H9 (cell line): ENCODE data around the gene ARHGEF16. TPM values are rescaled to one million over a fixed set of nuclear protein-coding genes. Genes with fewer than 3 reads are reported as not detected.

Experiments
- DNase-seq: peaks from one replicate; pipeline ENCODE4 v3.0.0-alpha.2; 2017
- H2AFZ ChIP-seq: one replicate; pipeline ENCODE4 v1.6.1; 2013; ENCODE audit warnings: mild to moderate bottlenecking, low read length, control low read depth, moderate library complexity
- H2AK5ac ChIP-seq: 2 replicates; pipeline ENCODE4 v1.6.1; 2013; ENCODE audit warnings: low read length, control low read depth, mixed read lengths; ENCODE audit not compliant: insufficient read length
- H2BK120ac ChIP-seq: one replicate; pipeline ENCODE4 v1.6.1; 2013; ENCODE audit warnings: low read depth, mild to moderate bottlenecking, low read length, control low read depth, inconsistent platforms; ENCODE audit not compliant: poor library complexity, severe bottlenecking
- H2BK12ac ChIP-seq: 2 replicates; pipeline ENCODE4 v1.6.1; 2013; ENCODE audit warnings: low read length, control low read depth, mixed read lengths, low read depth; ENCODE audit not compliant: insufficient read length
- H2BK15ac ChIP-seq: 2 replicates; pipeline ENCODE4 v1.6.1; 2013; ENCODE audit warnings: low read depth, low read length, control low read depth
- H2BK20ac ChIP-seq: one replicate; pipeline ENCODE4 v1.6.1; 2013; ENCODE audit warnings: low read depth, mild to moderate bottlenecking, low read length, control low read depth, inconsistent platforms; ENCODE audit not compliant: poor library complexity, severe bottlenecking
- H2BK5ac ChIP-seq: 2 replicates; pipeline ENCODE4 v1.6.1; 2013; ENCODE audit warnings: low read length, control low read depth, mixed read lengths; ENCODE audit not compliant: insufficient read length
- H3K14ac ChIP-seq: 2 replicates; pipeline ENCODE4 v1.6.1; 2013; ENCODE audit warnings: low read length, control low read depth; ENCODE audit not compliant: insufficient read depth
- H3K18ac ChIP-seq: 2 replicates; pipeline ENCODE4 v1.6.1; 2013; ENCODE audit warnings: low read depth, mild to moderate bottlenecking, mixed read lengths, low read length, control low read depth; ENCODE audit not compliant: insufficient read length
- H3K23ac ChIP-seq: 2 replicates; pipeline ENCODE4 v1.6.1; 2013; ENCODE audit warnings: low read length, control low read depth, mixed read lengths, low read depth; ENCODE audit not compliant: insufficient read length
- H3K23me2 ChIP-seq: 2 replicates; pipeline ENCODE4 v1.6.1; 2013; ENCODE audit warnings: low read depth, mild to moderate bottlenecking, mixed read lengths, low read length, control low read depth; ENCODE audit not compliant: insufficient read length, poor library complexity, severe bottlenecking
- H3K27ac ChIP-seq: 2 replicates; pipeline ENCODE4 v1.5.1; 2013; ENCODE audit warnings: low read length, control low read depth, mixed read lengths, low read depth; ENCODE audit not compliant: insufficient read length
- H3K27me3 ChIP-seq: 2 replicates; pipeline ENCODE4 v1.6.1; 2013; ENCODE audit warnings: low read length, control low read depth, inconsistent platforms; ENCODE audit not compliant: insufficient read depth
- H3K4ac ChIP-seq: 2 replicates; pipeline ENCODE4 v1.6.1; 2013; ENCODE audit warnings: low read depth, mild to moderate bottlenecking, control low read depth, inconsistent platforms, low read length, moderate library complexity
- H3K4me1 ChIP-seq: 2 replicates; pipeline ENCODE4 v1.6.1; 2013; ENCODE audit warnings: low read length, control low read depth, inconsistent platforms; ENCODE audit not compliant: insufficient read depth
- H3K4me2 ChIP-seq: 2 replicates; pipeline ENCODE4 v1.6.1; 2013; ENCODE audit warnings: low read length, control low read depth, mixed read lengths; ENCODE audit not compliant: insufficient read length, insufficient read depth
- H3K56ac ChIP-seq: 2 replicates; pipeline ENCODE4 v1.6.1; 2013; ENCODE audit warnings: low read depth, mild to moderate bottlenecking, mixed read lengths, low read length, control low read depth; ENCODE audit not compliant: insufficient read length
- H3K79me1 ChIP-seq: 2 replicates; pipeline ENCODE4 v1.6.1; 2013; ENCODE audit warnings: low read depth, mild to moderate bottlenecking, moderate library complexity, low read length, control low read depth, inconsistent platforms; ENCODE audit not compliant: insufficient read depth, poor library complexity, severe bottlenecking
- H3K79me2 ChIP-seq: 2 replicates; pipeline ENCODE4 v1.6.1; 2013; ENCODE audit warnings: low read length, control low read depth, inconsistent platforms; ENCODE audit not compliant: insufficient read depth
- H3K9ac ChIP-seq: 2 replicates; pipeline ENCODE4 v1.6.1; 2013; ENCODE audit warnings: low read length, control low read depth, mixed read lengths; ENCODE audit not compliant: insufficient read length; ENCODE audit errors: extremely low read depth
- H3K9me3 ChIP-seq: one replicate; pipeline ENCODE4 v1.6.1; 2013; ENCODE audit warnings: low read depth, low read length, inconsistent platforms; ENCODE audit not compliant: control insufficient read depth
- H3T11ph ChIP-seq: one replicate; pipeline ENCODE4 v1.6.1; 2013; ENCODE audit warnings: mild to moderate bottlenecking, low read length, control low read depth, inconsistent platforms
- H4K20me1 ChIP-seq: one replicate; pipeline ENCODE4 v1.6.1; 2013; ENCODE audit not compliant: control insufficient read depth, insufficient read length, insufficient read depth
- H4K5ac ChIP-seq: 2 replicates; pipeline ENCODE4 v1.6.1; 2013; ENCODE audit warnings: low read depth, mild to moderate bottlenecking, mixed read lengths, low read length, control low read depth; ENCODE audit not compliant: insufficient read length
- H4K8ac ChIP-seq: replicated peaks from 2 replicates; pipeline ENCODE4 v1.6.1; 2013; ENCODE audit warnings: low read length, control low read depth, mixed read lengths, low read depth; ENCODE audit not compliant: insufficient read length
- H4K91ac ChIP-seq: 2 replicates; pipeline ENCODE4 v1.6.1; 2013; ENCODE audit warnings: low read depth, mild to moderate bottlenecking, moderate library complexity, mixed read lengths, low read length, control low read depth; ENCODE audit not compliant: insufficient read length
- H3K27ac Mint-ChIP-seq, 3 experiments: 2 replicates in 2 of 3; 3 replicates in 1 of 3; pipeline ENCODE4 v1.8.0; 2020 to 2021; ENCODE audit warnings: mixed read lengths in 3 of 3, mild to moderate bottlenecking in 1 of 3, moderate library complexity in 1 of 3
- H3K27me3 Mint-ChIP-seq: 2 replicates; pipeline ENCODE4 v1.8.0; 2021; ENCODE audit warnings: low read depth, mild to moderate bottlenecking, moderate library complexity, mixed read lengths
- H3K36me3 Mint-ChIP-seq, 3 experiments: 2 replicates in 2 of 3; 3 replicates in 1 of 3; pipeline ENCODE4 v1.8.0; 2020 to 2021; ENCODE audit warnings: low read depth in 3 of 3, mixed read lengths in 3 of 3; ENCODE audit not compliant: insufficient read depth in 1 of 3
- H3K4me1 Mint-ChIP-seq, 2 experiments: 2 replicates each; pipeline ENCODE4 v1.8.0; 2020; ENCODE audit warnings: mixed read lengths in 2 of 2
- H3K4me3 Mint-ChIP-seq, 2 experiments: 2 replicates in 1 of 2; 3 replicates in 1 of 2; pipeline ENCODE4 v1.8.0; 2020 to 2021; ENCODE audit warnings: mild to moderate bottlenecking in 2 of 2, mixed read lengths in 2 of 2, moderate library complexity in 1 of 2
- H3K9me3 Mint-ChIP-seq, 2 experiments: 2 replicates in 1 of 2; 3 replicates in 1 of 2; pipeline ENCODE4 v1.8.0; 2020; ENCODE audit warnings: mild to moderate bottlenecking in 2 of 2, mixed read lengths in 2 of 2, moderate library complexity in 1 of 2
- CTCF ChIP-seq: fragments of 200-600 bp; sonication (generic); conservative IDR thresholded peaks from 3 replicates; pipeline ENCODE4 v1.8.0; 2021; ENCODE audit warnings: antibody characterized with exemption, mild to moderate bottlenecking
- WGBS: extraction: QIAGEN DNeasy Blood & Tissue Kit; methylation state at CpG from one replicate; pipeline ENCODE4 v1.1.7; 2013; ENCODE audit warnings: missing lambda C conversion rate, low lambda C conversion rate, mixed read lengths; ENCODE audit not compliant: insufficient read length; ENCODE audit errors: extremely low coverage; 5-methylcytosine and 5-hydroxymethylcytosine counted together
- total RNA-seq: library from RNA; stranded (reverse); gene quantifications from 2 replicates; pipeline ENCODE4 v1.2.1, GENCODE V29; 2021

Gene ARHGEF16
- total RNA-seq, 1 experiment from 2014 or later = 48.5 TPM

GRCh38 chr1:3465935-3466321, 11.5 kb downstream of the ARHGEF16 start:
- no peaks in the 10 kb centered on the region for H3K23me2 ChIP-seq
- H2BK120ac ChIP-seq = no peak overlapping the region
- no peak overlapping the region for H4K5ac ChIP-seq
- H3K27ac Mint-ChIP-seq = peak overlapping the region; percentile 21 to 95 (median 75); a peak in 5 of 7 replicates
- H3K9me3 ChIP-seq = no peaks in the 10 kb centered on the region
- H3K4me1 ChIP-seq = peaks cover 2% of the 10 kb centered on the region; the same call in 1 of the 2 replicates
- no peak overlapping the region for H3K18ac ChIP-seq
- H3K27me3 ChIP-seq = no peaks in the 10 kb centered on the region
- peaks cover 2% of the 10 kb centered on the region for H4K20me1 ChIP-seq
- peaks cover 0 to 27% (median 7%) of the 10 kb centered on the region in 3 experiments; a peak in 5 of 7 replicates for H3K36me3 Mint-ChIP-seq
- H3K23ac ChIP-seq = no peak overlapping the region
- no peak overlapping the region for H3T11ph ChIP-seq
- no peak overlapping the region for H2BK12ac ChIP-seq
- no peaks in the 10 kb centered on the region for H3K27me3 Mint-ChIP-seq
- H4K8ac ChIP-seq = no peak overlapping the region
- no peak for TF ChIP-seq CTCF
- H3K27ac ChIP-seq = no peak overlapping the region
- no peak overlapping the region for H2AK5ac ChIP-seq
- no peak overlapping the region for H3K4me2 ChIP-seq
- H3K79me1 ChIP-seq = no peaks in the 10 kb centered on the region
- no peak overlapping the region for H3K14ac ChIP-seq
- no CpG with 5 or more reads among the region's 17 CpGs for WGBS
- H3K79me2 ChIP-seq = no peaks in the 10 kb centered on the region
- no peak overlapping the region for H2AFZ ChIP-seq
- no peak overlapping the region for H3K4ac ChIP-seq
- H2BK20ac ChIP-seq = no peak overlapping the region
- no peak overlapping the region for H3K9ac ChIP-seq
- no peak overlapping the region for H2BK5ac ChIP-seq
- no peak overlapping the region for H4K91ac ChIP-seq
- H3K56ac ChIP-seq = no peak overlapping the region
- no peak overlapping the region for H2BK15ac ChIP-seq
- H3K4me3 Mint-ChIP-seq = no peak overlapping the region
- no peaks in the 10 kb centered on the region for H3K9me3 Mint-ChIP-seq
- no peak for DNase-seq
- peaks cover 7 to 14% of the 10 kb centered on the region in 2 experiments for H3K4me1 Mint-ChIP-seq
